Kidney (tissue), 14 donors: ENCODE results near the gene NCAM2. TPM values are rescaled to one million over a fixed set of nuclear protein-coding genes. Genes with fewer than 3 reads are reported as not detected.

Experiments
- DNase-seq, 5 donors: peaks; one replicate each; pipeline ENCODE4 v3.0.0-alpha.2; 2013 to 2020
- FAIRE-seq: peaks from 2 replicates; lab custom pipeline; 2012; peaks lifted over from hg19 to GRCh38; lab: Jason Lieb, UNC
- H3K27ac ChIP-seq, 2 donors: one replicate each; pipeline ENCODE4 v1.7.0; 2013; ENCODE audit warnings: low read depth in 2 of 2, low read length in 2 of 2, inconsistent platforms in 1 of 2
- H3K27me3 ChIP-seq: one replicate; pipeline ENCODE4 v1.7.1; 2013; ENCODE audit warnings: low read length, inconsistent platforms; ENCODE audit not compliant: control insufficient read depth, insufficient read depth
- H3K36me3 ChIP-seq, 3 donors: one replicate each; pipeline versions ENCODE4 v1.7.0 to v1.7.1; 2013; ENCODE audit warnings: low read length in 3 of 3, control low read depth in 1 of 3, inconsistent platforms in 1 of 3; ENCODE audit not compliant: insufficient read depth in 3 of 3, control insufficient read depth in 2 of 3
- H3K4me1 ChIP-seq, 3 donors: one replicate each; pipeline versions ENCODE4 v1.7.0 to v1.7.1; 2013; ENCODE audit warnings: low read length in 3 of 3, inconsistent platforms in 1 of 3, low read depth in 1 of 3; ENCODE audit not compliant: control insufficient read depth in 2 of 3, insufficient read depth in 2 of 3
- H3K4me3 ChIP-seq, 3 donors: one replicate each; pipeline versions ENCODE4 v1.7.0 to v1.8.1; 2013; ENCODE audit warnings: low read length in 3 of 3, control low read depth in 1 of 3, inconsistent platforms in 1 of 3
- H3K9ac ChIP-seq, 3 donors: one replicate each; pipeline versions ENCODE4 v1.7.0 to v1.7.1; 2013; ENCODE audit warnings: low read length in 3 of 3, control low read depth in 1 of 3, inconsistent platforms in 1 of 3
- H3K9me3 ChIP-seq, 3 donors: one replicate each; pipeline versions ENCODE4 v1.7.0 to v1.7.1; 2013; ENCODE audit warnings: low read length in 3 of 3, control low read depth in 1 of 3, inconsistent platforms in 1 of 3; ENCODE audit not compliant: control insufficient read depth in 2 of 3, insufficient read depth in 1 of 3
- CTCF ChIP-seq: IDR thresholded peaks from 3 replicates; pipeline ENCODE4 v1.5.1; 2012; ENCODE audit warnings: mild to moderate bottlenecking, moderate library complexity, borderline replicate concordance; ENCODE audit not compliant: insufficient read depth; ENCODE audit errors: extremely low read depth
- intact Hi-C: fragments of 100-400 bp; cut with DNase I; formaldehyde crosslinking; loops from one replicate; pipeline ENCODE4 v1.11.1; 2022
- polyA plus RNA-seq: library from polyadenylated mRNA; stranded (reverse); fragments of 350-450 nt; fragmentation: Illumina TruSeq; extraction: RNeasy Lipid Tissue Mini Kit (QIAGEN cat#74804); gene quantifications from one replicate; pipeline ENCODE4 v1.2.3, GENCODE V29; 2014; ENCODE audit warnings: low read depth, low replicate concordance; ENCODE audit not compliant: insufficient read depth
- total RNA-seq: library from RNA; stranded (reverse); fragmentation: NEBNext Ultra II Directional; extraction: Animal tissue kit (Norgen Biotek cat#: 25700); gene quantifications from one replicate; pipeline ENCODE4 v1.2.1, GENCODE V29; 2021
- donor health status: control.
- donor health status: control.
- donor health status: control.
- donor health status: control.
- donor health status: control.
- donor health status: DM: yes; HTN: yes; CAD: no.
- donor health status: Normal renal cell carcinoma (clear cell type).

Gene NCAM2
- total and polyA plus RNA-seq, 2 donors from 2014 or later: 0.13 to 0.82 TPM

GRCh38 chr21:21076051-21076450, 77.8 kb downstream of the NCAM2 start:
- Histone ChIP-seq H3K36me3 (no peaks in the 10 kb centered on the region), H3K4me3 (no peak overlapping the region), H3K9ac (no peak overlapping the region), H3K4me1 (no peaks in the 10 kb centered on the region), H3K27ac (no peak overlapping the region), H3K27me3 (no peaks in the 10 kb centered on the region), H3K9me3 (no peaks in the 10 kb centered on the region)
- intact Hi-C loops: no loop called here
- FAIRE-seq: no peak
- DNase-seq: no peak
- TF ChIP-seq CTCF: no peak

GRCh38 chr21:21076491-21076890, 78.3 kb downstream of the NCAM2 start:
- intact Hi-C loops: no loop called here
- H3K27me3 ChIP-seq: no peaks in the 10 kb centered on the region
- H3K27ac ChIP-seq: no peak overlapping the region

GRCh38 chr21:21079646-21080045, 81.4 kb downstream of the NCAM2 start:
- DNase-seq: no peak

More at GRCh38 chr21:21076491-21076890, 78.3 kb downstream of the NCAM2 start:
- DNase-seq (no peak), FAIRE-seq (no peak)
- no peak for TF ChIP-seq CTCF
- Histone ChIP-seq H3K9ac (no peak overlapping the region), H3K36me3 (no peaks in the 10 kb centered on the region), H3K4me3 (no peak overlapping the region), H3K4me1 (no peaks in the 10 kb centered on the region), H3K9me3 (no peaks in the 10 kb centered on the region)

More at GRCh38 chr21:21079646-21080045, 81.4 kb downstream of the NCAM2 start:
- Histone ChIP-seq H3K4me1 (no peaks in the 10 kb centered on the region), H3K9ac (no peak overlapping the region), H3K36me3 (no peaks in the 10 kb centered on the region), H3K27ac (no peak overlapping the region), H3K4me3 (no peak overlapping the region), H3K27me3 (no peaks in the 10 kb centered on the region), H3K9me3 (no peaks in the 10 kb centered on the region)
- intact Hi-C loops: no loop called here
- TF ChIP-seq CTCF: no peak
- no peak for FAIRE-seq
